Suprapubic skin (tissue), 4 donors: ENCODE results near the gene PRPS1L1.

Experiments used
- CTCF ChIP-seq, 2 donors: fragments of 200-600 bp in 1 of 2; fragments of 450-650 bp in 1 of 2; sonication (generic) in 1 of 2; IDR thresholded peaks; one replicate each; pipeline ENCODE4 v1.5.1; 2016 to 2019; ENCODE audit warnings: antibody characterized with exemption in 2 of 2, mild to moderate bottlenecking in 1 of 2, moderate library complexity in 1 of 2
- POLR2A ChIP-seq, 2 donors: fragments of 450-650 bp; IDR thresholded peaks; one replicate each; pipeline ENCODE4 v1.6.1; 2017; ENCODE audit warnings: antibody characterized with exemption in 2 of 2, mild to moderate bottlenecking in 2 of 2, moderate library complexity in 2 of 2
- POLR2AphosphoS5 ChIP-seq, 3 donors: sonication (generic); formaldehyde crosslinking; IDR thresholded peaks; one replicate each; pipeline ENCODE4 v1.6.1; 2017; ENCODE audit warnings: antibody characterized with exemption in 3 of 3

GRCh38 chr7:17994079-17994850 is 33.4 kb downstream of the PRPS1L1 start:
- TF ChIP-seq CTCF (IDR thresholded peaks at IDR 0.05) (no peak), POLR2A (IDR thresholded peaks at IDR 0.05) (no peak), POLR2AphosphoS5 (IDR thresholded peaks at IDR 0.05) (no peak)
